Measurements from ENCODE around the gene CXCL10. TPM values are rescaled to one million over a fixed set of nuclear protein-coding genes. Genes with fewer than 3 reads are reported as not detected.
"Not testable (repeated sequence)": the region's sequence is repeated elsewhere in the genome, so short reads cannot be mapped to it uniquely, and the experiment has no call there.

The CXCL10 gene
- total RNA-seq, result under 1 TPM in 1 of 2 experiments, not detected in 1; 0.26 TPM

DNA sequence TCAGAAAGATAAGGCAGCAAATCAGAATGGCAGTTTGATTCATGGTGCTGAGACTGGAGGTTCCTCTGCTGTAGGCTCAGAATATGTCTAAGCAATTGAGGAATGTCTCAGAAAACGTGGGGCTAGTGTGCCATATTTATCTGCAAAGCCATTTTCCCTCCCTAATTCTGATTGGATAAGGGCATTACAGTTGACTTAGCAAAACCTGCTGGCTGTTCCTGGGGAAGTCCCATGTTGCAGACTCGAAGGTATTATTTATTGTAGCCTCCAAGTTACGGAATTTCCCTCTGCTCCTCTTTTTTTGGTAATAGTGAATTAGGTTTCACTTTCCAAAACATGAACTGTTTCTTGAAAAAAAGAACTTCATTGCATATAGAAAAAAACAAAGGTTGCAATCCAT lies at the start of gene CXCL10:
Gene CXCL10, minus strand, starts transcription at position 109 of the 400 bp plus-strand sequence. Its CDS starts 66 bp downstream, at position 43.
- Mint-ChIP-seq H3K27me3 (no peaks in the 10 kb centered on the region), H3K4me1 (peaks cover 12% of the 10 kb centered on the region), H3K36me3 (no peaks in the 10 kb centered on the region), H3K27ac (no peak within 1 kb of the TSS), H3K9me3 (no peaks in the 10 kb centered on the region), H3K4me3 (no peak within 1 kb of the TSS)
- DNase-seq, result no peak
- no peak for ATAC-seq (ENCODE audit: low read depth)
- POLR2A ChIA-PET, result no interaction called here

DNA sequence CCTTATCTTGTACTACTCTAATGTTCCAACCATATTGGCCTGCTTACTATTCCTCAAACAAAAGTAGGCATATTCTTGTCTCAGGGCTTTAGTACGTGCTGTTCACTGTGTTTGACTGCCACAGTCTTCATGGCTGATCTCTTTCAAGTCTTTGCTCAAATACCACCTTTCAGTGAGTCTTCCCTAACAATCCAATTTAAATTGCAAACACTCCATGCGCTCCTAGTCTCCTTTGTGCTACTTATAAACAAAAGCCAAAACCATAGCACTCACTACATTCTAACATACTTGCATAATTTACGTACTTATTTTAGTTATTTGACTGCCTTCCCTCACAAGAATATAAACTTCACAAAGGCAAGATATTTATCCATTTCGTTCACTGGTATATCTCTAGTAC lies 49.5 kb upstream of the CXCL10 start:
- H3K9me3 Mint-ChIP-seq, result no peaks in the 10 kb centered on the region
- ATAC-seq (ENCODE audit: low read depth) (no peak), DNase-seq (no peak)
- no peaks in the 10 kb centered on the region for H3K36me3 Mint-ChIP-seq
- H3K27me3 Mint-ChIP-seq, result no peaks in the 10 kb centered on the region
- no peak overlapping the region for H3K27ac Mint-ChIP-seq
- H3K4me3 Mint-ChIP-seq, result no peak overlapping the region
- POLR2A ChIA-PET, result no interaction called here
- H3K4me1 Mint-ChIP-seq, result no peaks in the 10 kb centered on the region

DNA sequence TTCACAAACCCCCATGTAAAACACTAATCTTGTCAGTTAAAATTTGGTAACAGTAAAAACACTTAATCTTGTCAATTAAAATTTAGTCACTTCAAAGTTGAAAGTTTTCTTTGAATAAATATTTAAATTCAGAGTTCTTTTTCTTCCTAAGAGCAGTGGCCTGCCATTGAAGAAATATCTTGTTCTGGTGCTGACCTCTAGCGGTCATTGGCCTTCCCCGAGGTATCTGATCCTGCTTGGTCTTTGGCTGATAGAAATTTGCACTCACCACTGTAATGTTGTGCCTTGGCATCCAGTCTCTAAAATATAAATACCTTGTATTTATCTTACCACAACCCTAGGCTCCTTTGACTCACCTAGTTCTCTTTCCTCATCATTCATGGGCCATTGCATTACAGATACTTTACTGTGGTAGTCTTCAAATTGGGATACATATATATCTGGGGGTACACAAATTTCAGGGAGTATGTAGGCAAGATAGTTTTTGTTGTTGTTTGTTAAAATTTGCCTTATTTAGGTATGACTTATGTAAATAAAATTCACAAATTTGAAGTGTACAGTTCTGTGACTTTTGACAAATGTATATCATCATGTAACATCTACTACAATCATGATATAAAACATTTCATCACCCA lies 44.5 kb upstream of the CXCL10 start:
- POLR2A ChIA-PET, result no interaction called here
- DNase-seq, result peak; percentile 42
- H3K27me3 Mint-ChIP-seq, result peaks cover 2% of the 10 kb centered on the region
- peak; percentile 92 for ATAC-seq (ENCODE audit: low read depth)
- no peak overlapping the region for H3K27ac Mint-ChIP-seq
- H3K4me3 Mint-ChIP-seq, result no peak overlapping the region
- H3K4me1 Mint-ChIP-seq, result no peaks in the 10 kb centered on the region
- H3K36me3 Mint-ChIP-seq, result no peaks in the 10 kb centered on the region
- H3K9me3 Mint-ChIP-seq, result no peaks in the 10 kb centered on the region

DNA sequence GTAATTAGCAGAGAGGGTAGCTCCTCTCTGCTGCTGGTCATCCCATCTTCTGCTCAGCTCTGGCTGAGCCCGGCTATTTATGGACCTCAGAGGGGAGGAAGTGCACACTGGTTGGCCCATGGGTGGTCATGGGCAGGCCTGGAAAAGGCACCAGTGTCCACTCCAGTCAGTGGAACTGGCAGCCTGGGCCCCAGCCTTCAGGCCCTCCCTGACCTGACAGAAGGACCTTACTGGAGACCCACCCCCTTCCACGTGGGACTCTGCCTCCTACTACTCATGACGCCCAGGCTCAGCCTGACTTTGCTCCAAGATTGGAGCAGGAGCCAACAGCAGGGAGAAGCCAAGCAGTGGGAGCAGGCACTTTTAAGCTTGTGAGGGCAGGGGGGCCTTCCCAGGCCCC lies 43.2 kb upstream of the CXCL10 start:
- H3K27me3 Mint-ChIP-seq, result peaks cover 2% of the 10 kb centered on the region
- ATAC-seq (ENCODE audit: low read depth), result no peak
- POLR2A ChIA-PET, result no interaction called here

DNA sequence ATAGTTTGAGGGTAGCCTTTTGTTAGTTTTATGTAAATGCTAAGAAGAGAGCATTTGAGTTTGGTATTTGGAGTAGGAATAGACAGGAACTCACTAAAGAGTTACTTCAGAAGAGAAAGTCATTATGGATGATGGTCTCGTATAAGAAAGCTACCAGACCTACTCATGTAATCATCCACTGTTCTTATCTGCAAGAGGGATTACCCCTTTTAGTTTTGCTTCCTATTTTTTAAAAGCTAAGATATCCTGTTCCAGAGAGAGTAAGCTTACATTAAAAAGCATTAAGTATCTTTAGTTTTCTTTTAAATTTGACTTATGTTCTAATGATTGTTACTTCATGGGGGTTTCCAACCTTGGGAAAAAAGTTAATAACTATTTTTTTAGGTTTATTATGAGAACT lies 38.7 kb upstream of the CXCL10 start:
- POLR2A ChIA-PET, result no interaction called here
- peaks cover 15% of the 10 kb centered on the region for H3K4me1 Mint-ChIP-seq
- ATAC-seq (ENCODE audit: low read depth) (no peak), DNase-seq (no peak)
- H3K27ac Mint-ChIP-seq, result no peak overlapping the region
- H3K36me3 Mint-ChIP-seq, result no peaks in the 10 kb centered on the region
- peaks cover 2% of the 10 kb centered on the region for H3K27me3 Mint-ChIP-seq
- no peaks in the 10 kb centered on the region for H3K9me3 Mint-ChIP-seq
- no peak overlapping the region for H3K4me3 Mint-ChIP-seq

More for the DNA sequence above, 43.2 kb upstream of the CXCL10 start:
- Mint-ChIP-seq H3K27ac (no peak overlapping the region), H3K4me3 (no peak overlapping the region), H3K9me3 (no peaks in the 10 kb centered on the region), H3K36me3 (no peaks in the 10 kb centered on the region), H3K4me1 (no peaks in the 10 kb centered on the region)
- DNase-seq, result no peak

DNA sequence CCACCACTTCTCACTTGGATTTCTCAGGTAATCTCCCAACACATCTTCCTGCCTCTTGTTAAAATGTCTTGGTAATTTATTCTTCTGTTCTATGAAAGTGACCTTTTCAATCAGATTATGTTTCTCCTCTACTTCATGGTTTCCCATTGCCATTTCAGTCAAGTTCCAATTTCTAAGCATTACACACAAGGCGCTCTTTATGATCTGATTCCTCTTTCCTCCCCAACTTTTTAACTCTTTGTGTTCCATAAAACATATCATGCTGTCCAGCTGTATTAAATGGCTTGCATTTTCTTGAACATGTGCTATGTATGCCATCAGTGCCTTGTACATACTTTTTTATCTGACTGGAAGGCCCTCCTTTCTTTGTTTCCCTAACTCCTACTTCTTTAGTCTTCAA lies 38.1 kb upstream of the CXCL10 start:
- POLR2A ChIA-PET, result no interaction called here
- peaks cover 5% of the 10 kb centered on the region for H3K27me3 Mint-ChIP-seq
- no peak for ATAC-seq (ENCODE audit: low read depth)

DNA sequence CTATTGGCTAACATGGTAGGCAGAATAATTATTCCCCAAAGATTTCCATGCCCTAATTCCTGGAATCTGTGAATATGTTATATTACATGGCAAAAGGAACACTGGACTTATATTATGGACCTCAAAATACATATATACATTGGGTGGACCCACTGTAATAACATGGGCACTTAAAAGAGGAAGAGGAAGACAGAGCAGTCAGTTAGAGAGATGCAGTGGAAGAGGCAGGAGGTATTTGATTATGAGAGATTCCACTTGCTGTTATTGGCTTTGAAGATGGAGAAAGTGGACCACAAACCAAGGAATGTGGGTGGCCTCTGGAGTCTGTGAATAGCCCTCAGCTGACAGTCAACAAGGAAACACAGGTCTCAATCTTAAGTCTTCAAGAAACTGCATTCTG lies 37.2 kb upstream of the CXCL10 start:
- Mint-ChIP-seq H3K9me3 (no peaks in the 10 kb centered on the region), H3K4me3 (no peak overlapping the region), H3K4me1 (peaks cover 15% of the 10 kb centered on the region), H3K36me3 (no peaks in the 10 kb centered on the region), H3K27ac (no peak overlapping the region), H3K27me3 (peaks cover 9% of the 10 kb centered on the region)
- ATAC-seq (ENCODE audit: low read depth) (no peak), DNase-seq (no peak)
- POLR2A ChIA-PET, result no interaction called here

More for the DNA sequence above, 38.1 kb upstream of the CXCL10 start:
- Mint-ChIP-seq H3K4me1 (peaks cover 15% of the 10 kb centered on the region), H3K36me3 (no peaks in the 10 kb centered on the region), H3K9me3 (no peaks in the 10 kb centered on the region), H3K27ac (no peak overlapping the region), H3K4me3 (no peak overlapping the region)
- DNase-seq, result no peak

DNA sequence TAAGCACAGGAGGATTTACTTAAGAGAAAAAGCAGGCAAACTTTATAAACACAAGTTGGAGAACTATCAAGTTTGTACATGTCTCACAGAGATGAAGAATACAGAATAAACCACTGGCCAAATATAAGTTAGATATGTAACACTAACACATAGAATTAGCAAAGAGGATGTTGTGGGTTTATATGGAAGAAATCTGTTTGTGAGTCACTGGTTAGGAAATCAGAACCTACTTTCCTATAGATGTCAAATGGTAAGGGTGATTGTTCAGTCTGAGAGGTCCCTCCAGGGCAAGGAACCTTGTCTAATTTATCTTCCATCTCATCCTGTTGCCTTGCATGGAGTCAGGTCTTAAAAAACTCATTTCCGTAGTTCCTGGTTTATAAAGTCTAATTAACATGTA lies 36.5 kb upstream of the CXCL10 start:
- no peaks in the 10 kb centered on the region for H3K9me3 Mint-ChIP-seq
- H3K27ac Mint-ChIP-seq, result no peak overlapping the region
- H3K4me3 Mint-ChIP-seq, result no peak overlapping the region
- peaks cover 20% of the 10 kb centered on the region for H3K4me1 Mint-ChIP-seq
- peaks cover 9% of the 10 kb centered on the region for H3K27me3 Mint-ChIP-seq
- ATAC-seq (ENCODE audit: low read depth), result peak; percentile 65
- POLR2A ChIA-PET, result no interaction called here
- DNase-seq, result no peak
- no peaks in the 10 kb centered on the region for H3K36me3 Mint-ChIP-seq

DNA sequence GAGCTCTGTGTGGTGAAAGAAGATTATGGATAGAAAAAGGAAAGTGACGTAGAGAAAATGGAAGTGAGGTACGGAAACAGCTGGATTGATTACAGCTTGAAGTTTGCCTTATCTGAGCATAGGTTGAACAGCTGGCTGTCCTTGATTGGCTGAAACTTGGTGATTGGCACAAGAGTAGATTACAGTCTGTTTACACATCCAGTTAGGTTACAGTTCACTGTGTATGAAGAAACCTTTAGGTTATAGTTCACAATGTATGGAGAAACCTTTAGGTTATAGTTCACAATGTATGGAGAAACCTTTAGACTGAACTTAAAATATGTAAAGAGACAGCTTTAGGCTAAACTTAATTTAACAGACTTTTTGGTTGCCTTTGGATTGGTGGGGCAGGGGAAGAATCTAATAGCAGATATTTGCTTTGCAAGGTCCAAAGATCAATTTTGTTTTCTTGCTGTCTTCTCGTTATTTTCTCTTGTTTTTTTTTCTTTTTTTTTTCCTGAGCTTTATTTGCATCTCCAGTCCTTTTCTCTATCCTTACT lies 35.7 kb upstream of the CXCL10 start:
- Mint-ChIP-seq H3K27me3 (peaks cover 9% of the 10 kb centered on the region), H3K27ac (no peak overlapping the region), H3K36me3 (no peaks in the 10 kb centered on the region), H3K4me1 (peaks cover 20% of the 10 kb centered on the region), H3K4me3 (peak overlapping the region; percentile 16), H3K9me3 (no peaks in the 10 kb centered on the region)
- DNase-seq (no peak), ATAC-seq (ENCODE audit: low read depth) (no peak)
- POLR2A ChIA-PET, result no interaction called here

DNA sequence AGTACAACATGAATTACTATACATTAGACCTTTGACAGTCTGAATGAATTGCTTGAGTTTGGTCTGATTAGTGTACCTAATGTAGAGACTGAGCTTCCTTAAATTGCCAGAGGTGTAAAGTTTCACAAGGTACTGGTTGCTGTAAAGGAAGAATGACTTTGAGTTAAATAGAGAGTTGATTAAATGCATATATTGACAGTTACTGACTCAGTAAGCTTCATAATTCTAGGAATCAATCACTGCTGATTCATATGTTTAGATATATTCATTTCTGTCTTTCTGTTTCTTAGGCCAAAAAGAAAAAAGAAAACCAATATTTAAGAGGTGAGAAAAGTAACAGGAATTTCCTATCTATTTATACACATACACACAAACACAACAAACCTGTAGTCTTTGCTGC lies 35.0 kb upstream of the CXCL10 start:
- Mint-ChIP-seq H3K4me3 (no peak overlapping the region), H3K4me1 (peaks cover 20% of the 10 kb centered on the region), H3K27me3 (peaks cover 9% of the 10 kb centered on the region), H3K36me3 (no peaks in the 10 kb centered on the region), H3K27ac (no peak overlapping the region), H3K9me3 (no peaks in the 10 kb centered on the region)
- DNase-seq (no peak), ATAC-seq (ENCODE audit: low read depth) (no peak)
- POLR2A ChIA-PET, result no interaction called here

DNA sequence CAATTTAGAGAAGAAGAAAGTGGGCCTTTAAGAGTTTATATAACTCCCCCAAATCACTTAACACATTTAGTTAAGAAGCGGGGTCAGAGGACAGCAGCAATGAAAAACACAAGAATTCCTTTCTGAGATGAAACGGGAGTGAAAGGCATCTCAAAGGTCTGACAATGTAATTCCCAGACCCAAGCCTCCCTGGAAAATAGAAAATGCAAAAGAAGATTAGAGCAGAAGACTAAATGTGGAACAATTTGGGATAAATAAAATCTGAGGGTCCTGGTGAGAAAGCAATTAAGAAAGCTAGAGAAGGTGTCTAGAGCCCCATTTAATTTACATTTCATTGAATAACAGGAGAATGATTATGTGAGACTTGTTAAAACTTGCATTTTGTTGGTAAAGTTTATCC lies 32.1 kb upstream of the CXCL10 start:
- Mint-ChIP-seq H3K9me3 (no peaks in the 10 kb centered on the region), H3K27ac (peak overlapping the region; percentile 0), H3K27me3 (peaks cover 7% of the 10 kb centered on the region), H3K4me3 (no peak overlapping the region), H3K4me1 (peaks cover 17% of the 10 kb centered on the region), H3K36me3 (no peaks in the 10 kb centered on the region)
- POLR2A ChIA-PET, result no interaction called here
- DNase-seq (no peak), ATAC-seq (ENCODE audit: low read depth) (no peak)

DNA sequence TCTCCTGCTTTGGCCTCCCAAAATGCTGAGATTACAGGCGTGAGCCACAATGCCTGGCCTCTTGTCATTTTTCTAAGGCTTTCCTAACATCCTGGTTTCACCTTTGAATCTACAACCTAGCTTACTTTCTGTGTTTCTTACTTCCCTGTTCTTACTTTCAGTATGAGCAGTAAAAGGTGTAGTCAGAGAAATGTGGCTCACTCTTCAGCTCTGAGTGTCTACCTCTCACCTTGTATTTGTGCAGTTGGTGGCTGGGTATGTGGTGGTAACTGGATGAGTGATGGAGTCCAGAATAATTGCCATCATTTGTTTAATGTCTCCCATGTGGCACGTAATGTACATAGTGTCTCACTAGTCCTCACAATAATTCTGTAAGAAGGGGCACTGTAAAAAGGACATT lies 31.7 kb upstream of the CXCL10 start:
- Mint-ChIP-seq H3K4me1 (peaks cover 14% of the 10 kb centered on the region), H3K27ac (peak overlapping the region; percentile 0), H3K4me3 (no peak overlapping the region), H3K36me3 (no peaks in the 10 kb centered on the region), H3K27me3 (peaks cover 7% of the 10 kb centered on the region), H3K9me3 (no peaks in the 10 kb centered on the region)
- POLR2A ChIA-PET, result no interaction called here
- no peak for DNase-seq
- ATAC-seq (ENCODE audit: low read depth), result peak; percentile 60

DNA sequence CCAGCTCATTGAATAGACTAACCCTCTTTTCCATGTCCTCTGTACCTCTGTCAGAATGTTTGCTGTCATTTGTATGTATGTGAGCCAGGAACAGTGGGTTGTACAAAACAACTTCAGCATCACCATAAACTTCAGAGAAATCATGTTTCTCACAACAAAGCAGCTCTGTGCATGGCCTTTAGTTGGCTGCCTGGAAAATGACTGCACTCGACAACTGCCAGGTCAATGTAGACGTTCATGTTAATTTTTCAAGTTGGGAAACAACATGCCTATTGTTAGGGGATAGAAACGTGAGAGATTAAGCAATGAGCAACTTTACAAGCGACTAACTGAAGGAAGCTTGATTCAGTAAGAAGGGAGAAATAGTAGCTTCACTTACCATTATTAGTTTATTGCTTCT lies 30.4 kb upstream of the CXCL10 start:
- peaks cover 6% of the 10 kb centered on the region for H3K4me1 Mint-ChIP-seq
- DNase-seq (no peak), ATAC-seq (ENCODE audit: low read depth) (no peak)
- H3K4me3 Mint-ChIP-seq, result no peak overlapping the region
- H3K9me3 Mint-ChIP-seq, result no peaks in the 10 kb centered on the region
- POLR2A ChIA-PET, result no interaction called here
- H3K27me3 Mint-ChIP-seq, result peaks cover 7% of the 10 kb centered on the region
- no peaks in the 10 kb centered on the region for H3K36me3 Mint-ChIP-seq
- no peak overlapping the region for H3K27ac Mint-ChIP-seq

DNA sequence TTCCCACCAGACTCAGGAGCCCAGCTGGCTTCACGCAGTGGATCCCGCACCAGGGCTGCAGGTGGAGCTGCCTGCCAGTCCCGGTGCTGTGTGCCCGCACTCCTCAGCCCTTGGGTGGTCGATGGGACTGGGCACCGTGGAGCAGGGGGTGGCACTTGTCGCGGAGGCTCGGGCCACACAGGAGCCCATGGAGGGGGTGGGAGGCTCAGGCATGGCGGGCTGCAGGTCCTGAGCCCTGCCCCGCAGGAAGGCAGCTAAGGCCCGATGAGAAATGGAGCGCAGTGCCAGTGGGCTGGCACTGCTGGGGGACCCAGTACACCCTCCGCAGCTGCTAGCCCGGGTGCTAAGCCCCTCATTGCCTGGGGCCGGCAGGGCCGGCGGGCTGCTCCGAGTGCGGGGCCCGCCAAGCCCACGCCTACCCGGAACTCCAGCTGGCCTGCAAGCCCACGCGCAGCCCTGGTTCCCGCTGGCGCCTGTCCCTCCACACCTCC lies 27.3 kb upstream of the CXCL10 start:
- ATAC-seq (ENCODE audit: low read depth), result not testable (repeated sequence)

More for the DNA sequence above, 27.3 kb upstream of the CXCL10 start:
- H3K4me3 Mint-ChIP-seq, H3K9me3 Mint-ChIP-seq, POLR2A ChIA-PET, H3K36me3 Mint-ChIP-seq, H3K27me3 Mint-ChIP-seq, DNase-seq, H3K27ac Mint-ChIP-seq, H3K4me1 Mint-ChIP-seq: not testable (repeated sequence)
